ENCODE results near the gene RBM42. TPM values are rescaled to one million over a fixed set of nuclear protein-coding genes. Genes with fewer than 3 reads are reported as not detected.
A peak's percentile ranks its signal among the peaks of the same experiment; 100 is the strongest.

RBM42 gene
- total and polyA plus RNA-seq, 2 of the 13 experiments (the other 11 are each of a cell fraction or from before 2014, with no cell fraction given): 27.2 to 55.3 TPM

DNA sequence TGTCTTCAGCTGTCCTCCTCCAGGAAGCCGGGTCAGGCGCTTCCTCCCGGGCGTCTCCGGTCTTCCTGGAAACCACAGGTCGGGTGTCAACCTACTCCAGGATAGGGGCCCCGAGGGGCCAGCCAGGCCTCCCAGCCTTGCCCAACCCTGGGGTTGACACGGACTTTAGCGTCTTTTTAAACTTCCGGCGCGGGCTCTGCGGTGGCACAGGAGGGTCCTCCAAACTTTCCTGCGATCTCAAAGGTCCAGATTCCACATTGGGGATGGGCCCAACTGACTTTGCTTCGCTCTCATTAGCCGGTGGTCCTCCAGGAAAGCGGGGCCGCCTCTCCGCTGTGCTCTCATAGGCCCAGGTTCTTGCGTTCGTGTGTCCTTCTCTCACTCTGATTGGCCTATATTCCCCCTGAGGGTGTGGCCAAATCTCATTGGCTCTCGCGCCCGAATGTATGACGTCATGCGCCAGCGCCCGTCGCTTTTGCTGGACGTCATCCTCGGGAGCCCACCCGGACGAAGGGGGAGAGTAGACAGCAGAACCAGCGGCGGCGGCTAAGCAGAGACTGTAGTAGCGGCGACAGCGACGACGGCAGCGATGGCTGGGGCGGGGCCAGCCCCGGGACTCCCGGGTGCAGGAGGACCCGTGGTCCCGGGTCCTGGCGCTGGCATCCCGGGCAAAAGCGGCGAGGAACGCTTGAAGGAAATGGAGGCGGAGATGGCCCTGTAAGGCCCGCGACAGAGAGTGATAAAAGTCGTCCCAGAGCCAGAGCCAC lies at the start of gene RBM42 (continued):
- no peak for TF ChIP-seq ZNF460 (CRISPR knock-in tag; IDR thresholded peaks at IDR 0.05; ENCODE audit: borderline replicate concordance)
- TF ChIP-seq, protein P1, sequence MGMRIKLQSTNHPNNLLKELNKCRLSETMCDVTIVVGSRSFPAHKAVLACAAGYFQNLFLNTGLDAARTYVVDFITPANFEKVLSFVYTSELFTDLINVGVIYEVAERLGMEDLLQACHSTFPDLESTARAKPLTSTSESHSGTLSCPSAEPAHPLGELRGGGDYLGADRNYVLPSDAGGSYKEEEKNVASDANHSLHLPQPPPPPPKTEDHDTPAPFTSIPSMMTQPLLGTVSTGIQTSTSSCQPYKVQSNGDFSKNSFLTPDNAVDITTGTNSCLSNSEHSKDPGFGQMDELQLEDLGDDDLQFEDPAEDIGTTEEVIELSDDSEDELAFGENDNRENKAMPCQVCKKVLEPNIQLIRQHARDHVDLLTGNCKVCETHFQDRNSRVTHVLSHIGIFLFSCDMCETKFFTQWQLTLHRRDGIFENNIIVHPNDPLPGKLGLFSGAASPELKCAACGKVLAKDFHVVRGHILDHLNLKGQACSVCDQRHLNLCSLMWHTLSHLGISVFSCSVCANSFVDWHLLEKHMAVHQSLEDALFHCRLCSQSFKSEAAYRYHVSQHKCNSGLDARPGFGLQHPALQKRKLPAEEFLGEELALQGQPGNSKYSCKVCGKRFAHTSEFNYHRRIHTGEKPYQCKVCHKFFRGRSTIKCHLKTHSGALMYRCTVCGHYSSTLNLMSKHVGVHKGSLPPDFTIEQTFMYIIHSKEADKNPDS (CRISPR knock-in tag; IDR thresholded peaks at IDR 0.05): no peak
- peak; percentile 91 for TF ChIP-seq SRF (IDR thresholded peaks at IDR 0.05; ENCODE audit: low read depth, low read length)
- TF ChIP-seq, protein P2, sequence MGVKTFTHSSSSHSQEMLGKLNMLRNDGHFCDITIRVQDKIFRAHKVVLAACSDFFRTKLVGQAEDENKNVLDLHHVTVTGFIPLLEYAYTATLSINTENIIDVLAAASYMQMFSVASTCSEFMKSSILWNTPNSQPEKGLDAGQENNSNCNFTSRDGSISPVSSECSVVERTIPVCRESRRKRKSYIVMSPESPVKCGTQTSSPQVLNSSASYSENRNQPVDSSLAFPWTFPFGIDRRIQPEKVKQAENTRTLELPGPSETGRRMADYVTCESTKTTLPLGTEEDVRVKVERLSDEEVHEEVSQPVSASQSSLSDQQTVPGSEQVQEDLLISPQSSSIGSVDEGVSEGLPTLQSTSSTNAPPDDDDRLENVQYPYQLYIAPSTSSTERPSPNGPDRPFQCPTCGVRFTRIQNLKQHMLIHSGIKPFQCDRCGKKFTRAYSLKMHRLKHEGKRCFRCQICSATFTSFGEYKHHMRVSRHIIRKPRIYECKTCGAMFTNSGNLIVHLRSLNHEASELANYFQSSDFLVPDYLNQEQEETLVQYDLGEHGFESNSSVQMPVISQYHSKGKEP (CRISPR knock-in tag; IDR thresholded peaks at IDR 0.05): no peak
- no peak for TF ChIP-seq PAX8 (CRISPR knock-in tag; IDR thresholded peaks at IDR 0.05; ENCODE audit: borderline replicate concordance)
- no peak for TF ChIP-seq ZNF329 (CRISPR knock-in tag; IDR thresholded peaks at IDR 0.05; ENCODE audit: low read depth)
- TF ChIP-seq ZNF260 (CRISPR knock-in tag; IDR thresholded peaks at IDR 0.05; ENCODE audit: borderline replicate concordance, low read depth): no peak
- TF ChIP-seq ZNF605 (CRISPR knock-in tag; IDR thresholded peaks at IDR 0.05): peak; percentile 64; the same call in 1 of the 2 replicates
- TF ChIP-seq, protein P3, sequence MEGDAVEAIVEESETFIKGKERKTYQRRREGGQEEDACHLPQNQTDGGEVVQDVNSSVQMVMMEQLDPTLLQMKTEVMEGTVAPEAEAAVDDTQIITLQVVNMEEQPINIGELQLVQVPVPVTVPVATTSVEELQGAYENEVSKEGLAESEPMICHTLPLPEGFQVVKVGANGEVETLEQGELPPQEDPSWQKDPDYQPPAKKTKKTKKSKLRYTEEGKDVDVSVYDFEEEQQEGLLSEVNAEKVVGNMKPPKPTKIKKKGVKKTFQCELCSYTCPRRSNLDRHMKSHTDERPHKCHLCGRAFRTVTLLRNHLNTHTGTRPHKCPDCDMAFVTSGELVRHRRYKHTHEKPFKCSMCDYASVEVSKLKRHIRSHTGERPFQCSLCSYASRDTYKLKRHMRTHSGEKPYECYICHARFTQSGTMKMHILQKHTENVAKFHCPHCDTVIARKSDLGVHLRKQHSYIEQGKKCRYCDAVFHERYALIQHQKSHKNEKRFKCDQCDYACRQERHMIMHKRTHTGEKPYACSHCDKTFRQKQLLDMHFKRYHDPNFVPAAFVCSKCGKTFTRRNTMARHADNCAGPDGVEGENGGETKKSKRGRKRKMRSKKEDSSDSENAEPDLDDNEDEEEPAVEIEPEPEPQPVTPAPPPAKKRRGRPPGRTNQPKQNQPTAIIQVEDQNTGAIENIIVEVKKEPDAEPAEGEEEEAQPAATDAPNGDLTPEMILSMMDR (CRISPR knock-in tag; IDR thresholded peaks at IDR 0.05): no peak
- TF ChIP-seq HMGA1 (CRISPR knock-in tag; conservative IDR thresholded peaks at IDR 0.05): no peak
- TF ChIP-seq, protein P4, sequence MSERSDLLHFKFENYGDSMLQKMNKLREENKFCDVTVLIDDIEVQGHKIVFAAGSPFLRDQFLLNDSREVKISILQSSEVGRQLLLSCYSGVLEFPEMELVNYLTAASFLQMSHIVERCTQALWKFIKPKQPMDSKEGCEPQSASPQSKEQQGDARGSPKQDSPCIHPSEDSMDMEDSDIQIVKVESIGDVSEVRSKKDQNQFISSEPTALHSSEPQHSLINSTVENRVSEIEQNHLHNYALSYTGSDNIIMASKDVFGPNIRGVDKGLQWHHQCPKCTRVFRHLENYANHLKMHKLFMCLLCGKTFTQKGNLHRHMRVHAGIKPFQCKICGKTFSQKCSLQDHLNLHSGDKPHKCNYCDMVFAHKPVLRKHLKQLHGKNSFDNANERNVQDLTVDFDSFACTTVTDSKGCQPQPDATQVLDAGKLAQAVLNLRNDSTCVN (CRISPR knock-in tag; IDR thresholded peaks at IDR 0.05; ENCODE audit: borderline replicate concordance): 0 out of 2 replicates have a peak, but pooled peaks have one; percentile 26
- peak; percentile 99 for TF ChIP-seq SIN3B (IDR thresholded peaks at IDR 0.05; ENCODE audit: low read length)
- TF ChIP-seq, protein P5, sequence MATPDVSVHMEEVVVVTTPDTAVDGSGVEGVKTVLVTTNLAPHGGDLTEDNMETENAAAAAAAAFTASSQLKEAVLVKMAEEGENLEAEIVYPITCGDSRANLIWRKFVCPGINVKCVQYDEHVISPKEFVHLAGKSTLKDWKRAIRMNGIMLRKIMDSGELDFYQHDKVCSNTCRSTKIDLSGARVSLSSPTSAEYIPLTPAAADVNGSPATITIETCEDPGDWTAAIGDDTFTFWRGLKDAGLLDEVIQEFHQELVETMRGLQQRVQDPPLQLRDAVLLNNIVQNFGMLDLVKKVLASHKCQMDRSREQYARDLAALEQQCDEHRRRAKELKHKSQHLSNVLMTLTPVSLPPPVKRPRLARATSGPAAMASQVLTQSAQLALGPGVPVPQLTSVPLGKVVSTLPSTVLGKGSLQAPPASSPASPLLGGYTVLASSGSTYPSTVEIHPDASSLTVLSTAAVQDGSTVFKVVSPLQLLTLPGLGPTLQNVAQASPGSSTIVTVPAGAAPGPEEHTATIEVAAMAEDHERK (CRISPR knock-in tag; IDR thresholded peaks at IDR 0.05; ENCODE audit: low read depth): no peak
- no peak; the same call in 1 of the 2 replicates for TF ChIP-seq NR2F2 (IDR thresholded peaks at IDR 0.05; ENCODE audit: borderline replicate concordance, low read depth)
- peak; percentile 100 for TF ChIP-seq ATF1 (CRISPR knock-in tag; IDR thresholded peaks at IDR 0.05)
- TF ChIP-seq, protein P6, sequence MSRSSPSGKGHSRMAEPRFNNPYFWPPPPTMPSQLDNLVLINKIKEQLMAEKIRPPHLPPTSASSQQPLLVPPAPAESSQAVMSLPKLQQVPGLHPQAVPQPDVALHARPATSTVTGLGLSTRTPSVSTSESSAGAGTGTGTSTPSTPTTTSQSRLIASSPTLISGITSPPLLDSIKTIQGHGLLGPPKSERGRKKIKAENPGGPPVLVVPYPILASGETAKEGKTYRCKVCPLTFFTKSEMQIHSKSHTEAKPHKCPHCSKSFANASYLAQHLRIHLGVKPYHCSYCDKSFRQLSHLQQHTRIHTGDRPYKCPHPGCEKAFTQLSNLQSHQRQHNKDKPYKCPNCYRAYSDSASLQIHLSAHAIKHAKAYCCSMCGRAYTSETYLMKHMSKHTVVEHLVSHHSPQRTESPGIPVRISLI (CRISPR knock-in tag; IDR thresholded peaks at IDR 0.05; ENCODE audit: borderline replicate concordance): peak; percentile 41; the same call in 1 of the 2 replicates
- no peak for TF ChIP-seq MYNN (CRISPR knock-in tag; IDR thresholded peaks at IDR 0.05; ENCODE audit: low read depth)
- no peak for TF ChIP-seq ZNF510 (CRISPR knock-in tag; IDR thresholded peaks at IDR 0.05; ENCODE audit: low read depth)
- TF ChIP-seq SP1 (IDR thresholded peaks at IDR 0.05): no peak
- peak; percentile 99 for TF ChIP-seq SP1 (CRISPR knock-in tag; IDR thresholded peaks at IDR 0.05)
